ENCODE data around the gene OR6J1. TPM values are rescaled to one million over a fixed set of nuclear protein-coding genes. Genes with fewer than 3 reads are reported as not detected.
"Not testable (repeated sequence)": the region's sequence is repeated elsewhere in the genome, so short reads cannot be mapped to it uniquely, and the experiment has no call there.

OR6J1 gene
- total RNA-seq, 2 donors from 2014 or later = not detected

DNA sequence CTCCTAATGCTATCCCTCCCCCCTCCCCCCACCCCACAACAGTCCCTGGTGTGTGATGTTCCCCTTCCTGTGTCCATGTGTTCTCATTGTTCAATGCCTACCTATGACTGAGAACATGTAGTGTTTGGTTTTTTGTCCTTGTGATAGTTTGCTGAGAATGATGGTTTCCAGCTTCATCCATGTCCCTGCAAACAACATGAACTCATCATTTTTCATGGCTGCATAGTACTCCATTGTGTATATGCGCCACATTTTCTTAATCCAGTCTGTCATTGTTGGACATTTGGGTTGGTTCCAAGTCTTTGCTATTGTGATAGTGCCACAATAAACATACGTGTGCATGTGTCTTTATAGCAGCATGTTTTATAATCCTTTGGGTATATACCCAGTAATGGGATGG is 28.4 kb downstream of the OR6J1 start:
- ATAC-seq; intact Hi-C loops (cut with DNase I); DNase-seq: not testable (repeated sequence)

DNA sequence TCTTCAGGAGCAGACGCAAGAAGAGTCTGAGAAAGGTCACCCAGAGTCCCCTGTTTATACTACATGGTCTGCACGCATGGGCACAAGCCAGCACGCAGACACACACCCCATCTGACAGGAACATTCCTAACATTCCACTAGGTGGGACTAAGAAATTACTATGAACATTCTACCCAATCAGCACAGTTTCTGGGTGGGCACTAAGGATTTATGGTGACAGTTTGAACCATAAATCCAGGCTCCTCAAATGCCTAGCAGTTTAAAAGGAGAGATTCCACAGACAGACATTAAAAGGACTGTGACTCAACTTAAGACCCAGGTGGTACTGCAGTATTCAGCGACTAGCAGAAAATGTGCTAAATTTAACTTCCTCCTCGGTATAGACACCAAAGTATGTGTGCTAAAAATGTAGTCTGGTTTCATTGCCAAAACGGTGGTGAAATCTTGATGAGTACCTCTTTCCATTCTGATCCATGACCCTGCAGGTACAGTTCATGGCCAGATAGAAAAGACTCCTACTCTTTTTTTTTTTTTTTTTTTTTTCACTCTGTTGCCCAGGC is 29.8 kb downstream of the OR6J1 start:
- DNase-seq (peak; percentile 31), ATAC-seq (peak; percentile 54 to 78)
- intact Hi-C loops (cut with DNase I) = no loop called here

DNA sequence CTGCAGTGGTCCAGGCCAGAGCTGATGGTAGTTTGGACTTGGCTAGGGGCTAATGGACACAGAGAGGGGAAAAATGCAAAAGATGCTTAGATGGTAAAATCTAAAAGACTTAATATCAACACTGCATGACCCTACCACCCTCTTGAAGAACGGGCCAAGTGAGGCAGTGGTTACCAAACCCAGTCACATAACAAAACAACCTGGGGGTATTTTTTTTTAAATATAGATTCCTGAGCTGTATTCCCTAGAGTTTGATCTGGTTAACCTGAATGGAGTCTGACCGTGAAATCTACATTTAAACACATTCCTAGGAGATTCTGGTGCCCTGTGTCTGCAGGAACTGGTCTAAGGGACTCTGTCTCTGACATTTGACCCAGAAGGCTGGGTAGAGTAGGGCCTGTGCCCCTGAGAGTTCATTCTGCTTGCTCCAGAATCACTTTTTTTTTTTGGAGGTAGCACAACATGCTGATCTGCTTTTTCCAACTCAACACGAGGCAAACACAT is 30.4 kb downstream of the OR6J1 start:
- ATAC-seq = no peak
- intact Hi-C loops (cut with DNase I) = no loop called here
- DNase-seq = no peak

DNA sequence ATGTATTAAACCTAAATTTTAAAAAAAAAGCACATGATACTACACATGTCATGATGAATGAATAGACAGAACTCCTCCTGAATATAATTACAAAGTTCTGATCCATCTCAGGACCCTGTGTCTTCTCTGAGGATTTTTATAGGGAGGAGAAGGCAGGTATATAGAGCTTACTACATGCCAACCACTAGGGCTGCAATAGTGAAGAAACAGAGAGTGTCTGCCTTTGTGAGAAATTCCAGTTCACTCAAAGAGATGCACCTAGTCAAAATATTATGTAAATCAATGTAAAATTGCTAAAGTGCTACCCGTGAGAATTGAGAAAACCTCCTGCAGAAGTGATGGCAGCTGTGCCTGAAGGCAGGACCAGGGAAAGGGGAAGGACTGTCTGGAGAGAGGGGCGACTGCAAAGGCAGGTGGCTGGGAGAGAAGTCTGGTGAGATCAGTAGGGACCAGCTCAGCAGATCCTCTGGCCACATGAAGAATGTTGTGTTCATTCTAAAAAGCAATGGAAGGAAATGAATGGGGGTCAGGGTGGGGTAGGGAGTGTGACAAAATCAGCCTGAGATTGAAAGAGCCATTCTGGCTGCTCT is 31.0 kb downstream of the OR6J1 start:
- DNase-seq = no peak
- ATAC-seq = no peak
- intact Hi-C loops (cut with DNase I) = no loop called here

DNA sequence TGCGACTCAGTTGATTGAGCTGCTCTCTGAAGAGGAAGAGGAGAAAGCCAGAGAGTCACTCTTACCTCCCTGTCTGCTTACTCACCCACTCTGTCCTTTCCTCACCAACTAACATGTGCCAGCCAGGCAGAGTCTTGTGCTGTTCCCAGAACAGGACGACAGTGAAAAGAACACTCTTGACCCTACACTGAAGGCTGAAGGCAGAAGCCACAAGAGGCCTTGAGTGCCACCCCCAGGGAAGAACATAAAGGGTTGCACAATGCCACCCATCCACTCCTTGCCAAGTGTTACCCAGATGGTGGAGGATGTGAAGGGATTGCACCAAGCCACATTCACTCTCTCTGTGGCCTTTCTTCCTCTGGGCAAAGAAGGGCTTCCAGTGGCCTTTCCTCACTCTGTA is 33.2 kb downstream of the OR6J1 start:
- intact Hi-C loops (cut with DNase I) = no loop called here
- ATAC-seq (no peak), DNase-seq (no peak)

DNA sequence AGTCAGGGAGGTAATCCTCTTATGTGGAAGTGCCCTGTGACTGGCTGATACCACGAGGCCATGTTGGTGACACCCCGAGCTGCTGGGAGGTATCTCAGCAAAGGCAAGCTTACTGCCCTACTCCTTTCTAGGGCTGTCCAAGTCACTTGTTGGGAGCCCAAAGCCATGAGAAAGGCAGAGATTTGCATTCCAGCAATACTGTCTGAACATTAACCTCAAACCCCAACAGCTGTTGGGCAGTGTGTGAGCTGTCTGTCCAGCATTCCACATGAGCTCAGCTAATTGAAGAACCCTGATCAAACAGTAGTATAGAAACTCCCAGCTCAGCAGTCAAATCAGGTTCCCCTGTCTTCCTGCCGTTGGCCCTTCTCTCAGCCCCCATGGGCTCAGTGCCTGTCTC is 36.9 kb downstream of the OR6J1 start:
- intact Hi-C loops (cut with DNase I) = no loop called here
- no peak for DNase-seq
- ATAC-seq = no peak

DNA sequence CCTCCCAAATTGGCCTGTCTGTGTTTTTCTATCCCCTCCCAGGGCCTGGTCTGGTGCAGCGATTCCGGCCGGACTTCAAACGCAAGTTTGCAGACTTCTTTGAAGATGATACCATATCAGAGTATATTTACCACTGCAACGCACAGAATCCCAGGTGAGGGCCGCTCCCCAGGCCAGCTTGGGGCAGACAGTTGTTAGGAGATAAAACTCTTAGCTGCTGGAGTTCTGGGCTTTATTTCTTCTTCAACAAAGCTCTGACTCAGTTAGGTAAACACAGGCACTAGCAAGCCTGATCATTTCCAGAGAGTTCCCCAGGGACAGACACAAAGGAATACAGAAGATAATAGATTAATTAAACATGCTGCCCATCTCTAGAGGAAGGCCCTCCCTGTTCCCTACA is 37.8 kb downstream of the OR6J1 start:
- ATAC-seq (no peak), DNase-seq (no peak)
- intact Hi-C loops (cut with DNase I) = no loop called here

DNA sequence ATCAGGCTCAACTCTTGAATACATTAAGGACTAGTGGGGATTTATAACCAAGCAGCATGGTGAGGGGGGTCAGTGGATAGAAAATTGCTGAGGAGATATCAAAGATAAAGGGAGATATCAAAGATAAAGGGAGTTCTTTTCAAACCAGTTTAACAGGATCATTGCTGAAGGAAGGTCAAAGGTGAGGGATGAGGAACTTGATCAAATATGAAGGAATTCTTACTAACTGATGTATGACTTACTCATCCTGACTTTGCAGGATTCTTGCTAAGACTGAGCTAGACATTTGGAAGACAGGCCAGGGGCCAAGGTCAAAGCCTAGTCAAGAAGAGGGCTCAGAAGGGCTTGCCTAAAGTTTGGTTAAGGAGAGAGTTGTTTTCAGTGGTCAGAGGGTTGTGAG is 41.3 kb downstream of the OR6J1 start:
- intact Hi-C loops (cut with DNase I) = no loop called here
- no peak for ATAC-seq

DNA sequence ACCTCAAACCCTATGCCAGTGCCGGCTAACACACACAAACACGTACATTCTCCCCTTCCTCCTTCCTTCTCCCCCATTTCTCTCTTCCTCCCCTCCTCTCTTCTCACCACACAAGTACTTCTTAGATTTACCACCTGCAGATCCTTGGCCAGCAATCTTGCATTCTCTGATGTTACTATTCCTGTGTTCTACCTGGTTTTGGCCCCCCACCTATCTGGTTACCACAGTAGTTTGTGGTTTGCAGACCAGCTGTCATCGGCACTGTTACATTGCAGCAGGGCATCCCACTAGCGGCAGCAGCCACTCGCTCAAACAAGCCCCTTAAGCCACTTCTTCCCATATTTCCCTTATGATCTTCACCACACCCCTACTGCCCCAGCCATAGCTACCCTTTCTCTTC is 42.2 kb downstream of the OR6J1 start:
- intact Hi-C loops (cut with DNase I) = no loop called here
- DNase-seq (no peak), ATAC-seq (no peak)

More for the DNA sequence above, 41.3 kb downstream of the OR6J1 start:
- DNase-seq = no peak

DNA sequence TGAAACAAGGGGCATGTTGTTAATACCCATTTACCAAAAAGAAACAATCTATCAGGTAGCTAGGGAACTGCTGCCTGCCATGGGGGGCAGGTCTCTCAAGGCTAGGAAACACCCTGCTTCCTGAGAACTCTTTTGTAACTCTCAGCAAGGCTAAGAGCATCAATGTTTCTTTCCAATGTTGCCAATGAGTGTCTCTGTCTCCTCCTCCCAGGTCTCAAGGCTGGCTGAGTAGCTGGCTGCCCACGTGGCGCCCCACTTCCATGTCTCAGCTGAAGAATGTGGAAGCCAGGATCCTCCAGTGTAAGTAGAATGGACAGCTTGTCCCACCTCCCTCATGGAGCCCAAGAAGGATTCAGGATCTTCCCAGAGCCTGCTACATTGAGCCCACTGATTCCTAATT is 42.7 kb downstream of the OR6J1 start:
- DNase-seq = no peak
- intact Hi-C loops (cut with DNase I) = no loop called here
- ATAC-seq = no peak

DNA sequence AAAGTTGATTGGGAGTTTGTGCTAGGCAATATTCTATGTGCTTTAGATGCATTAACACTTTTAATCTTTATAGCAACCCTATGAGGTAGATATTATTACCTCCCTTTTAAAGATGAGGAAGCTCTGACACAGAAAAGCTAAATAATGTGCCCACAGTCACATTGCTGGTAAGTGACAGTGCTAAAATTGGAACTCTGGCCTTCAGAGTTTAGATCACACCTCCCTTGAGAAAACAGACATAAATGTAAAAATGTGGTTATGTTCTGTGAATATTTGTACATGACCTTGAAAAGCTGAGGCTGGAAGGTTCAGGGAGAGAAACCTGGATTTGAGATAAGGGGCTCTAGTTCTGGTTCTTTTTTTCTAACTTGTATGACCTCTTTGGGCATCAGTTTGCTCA is 44.1 kb downstream of the OR6J1 start:
- intact Hi-C loops (cut with DNase I) = no loop called here
- no peak for DNase-seq

DNA sequence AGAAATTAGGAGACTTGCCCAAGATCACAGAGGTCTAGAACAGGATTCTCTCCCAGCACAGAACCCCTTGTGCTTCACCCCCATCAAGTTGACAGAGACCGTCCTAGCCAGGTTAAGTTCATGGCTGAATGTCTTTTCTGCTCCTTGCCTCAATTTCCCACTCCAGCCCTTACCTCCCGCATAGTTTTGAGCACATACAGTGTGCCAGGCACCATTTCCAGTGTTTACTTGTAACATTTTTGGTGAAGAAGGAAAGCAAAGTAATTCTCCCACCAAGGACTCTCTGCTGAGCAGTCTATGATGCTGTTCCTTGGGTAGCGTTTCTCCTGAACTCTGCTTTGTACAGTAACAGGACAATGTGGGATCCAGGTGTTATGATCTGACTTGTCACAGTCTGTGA is 44.8 kb downstream of the OR6J1 start:
- ATAC-seq = no peak
- intact Hi-C loops (cut with DNase I) = no loop called here
- DNase-seq = no peak

More for the DNA sequence above, 44.1 kb downstream of the OR6J1 start:
- no peak for ATAC-seq

DNA sequence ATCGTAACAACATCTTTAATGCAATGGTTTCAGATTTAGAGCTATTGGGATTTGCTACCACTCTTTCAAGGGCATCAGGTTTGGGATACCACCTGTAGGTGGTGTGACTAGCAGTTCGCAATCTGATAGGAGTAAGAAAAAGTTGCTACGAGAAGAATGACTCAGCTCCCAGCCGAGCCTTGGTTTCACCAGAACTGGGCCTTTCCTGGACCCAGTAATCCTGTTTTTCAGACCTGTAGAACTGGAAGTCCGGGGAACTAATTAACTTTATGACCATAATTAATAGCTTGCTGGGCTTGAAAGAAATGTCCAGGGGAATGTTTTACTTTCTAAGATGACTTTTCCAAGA is 45.3 kb downstream of the OR6J1 start:
- intact Hi-C loops (cut with DNase I) = no loop called here
- peak; percentile 58 to 88 for ATAC-seq
- DNase-seq = peak; percentile 36

DNA sequence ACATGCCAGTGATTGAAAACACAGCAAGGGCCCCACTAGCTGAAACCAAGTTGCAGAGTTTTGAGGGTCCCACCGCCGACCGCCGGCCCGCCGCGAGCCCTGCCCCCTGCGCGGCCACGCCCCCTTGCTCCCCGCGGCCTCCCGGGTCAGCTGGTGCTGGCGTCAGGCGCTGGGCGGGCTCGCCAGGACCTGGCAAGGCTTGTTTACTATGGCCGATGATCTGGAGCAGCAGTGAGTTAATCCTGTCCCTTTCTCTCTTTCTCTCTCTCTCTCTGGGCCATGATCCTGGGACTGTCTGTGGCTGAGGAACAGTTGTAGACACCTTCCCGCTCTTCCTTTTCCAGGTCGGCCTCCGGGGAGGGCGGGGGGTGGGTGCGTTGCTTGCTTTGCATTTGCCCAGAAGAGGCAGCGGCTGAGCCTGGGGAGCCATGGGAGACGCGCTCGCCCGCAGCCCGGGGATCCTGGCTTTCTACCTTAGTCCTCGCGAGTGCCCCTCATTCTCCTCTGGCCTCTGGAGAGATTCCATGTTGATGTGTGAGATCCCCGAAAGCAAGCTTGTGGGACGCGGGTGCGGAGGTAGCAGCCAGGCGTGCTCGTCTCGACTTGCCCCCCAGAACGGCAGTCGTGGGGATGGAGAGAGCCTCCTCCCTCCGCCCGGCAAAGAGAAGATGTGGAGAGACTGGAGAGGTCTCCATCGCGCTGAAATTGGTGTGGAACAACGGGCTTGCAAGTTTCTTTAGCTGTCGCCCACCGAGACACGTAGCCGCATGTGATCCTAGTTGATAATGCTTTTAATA is 45.9 kb downstream of the OR6J1 start, which contains the start of gene ABHD4:
Gene ABHD4 (plus strand): TSS at position 202 of the 797 bp plus-strand sequence. CDS start 7 bp downstream, at position 209.
- intact Hi-C loops (cut with DNase I) = no loop called here
- peak; percentile 87 for DNase-seq
- peak; percentile 98 to 99 for ATAC-seq

DNA sequence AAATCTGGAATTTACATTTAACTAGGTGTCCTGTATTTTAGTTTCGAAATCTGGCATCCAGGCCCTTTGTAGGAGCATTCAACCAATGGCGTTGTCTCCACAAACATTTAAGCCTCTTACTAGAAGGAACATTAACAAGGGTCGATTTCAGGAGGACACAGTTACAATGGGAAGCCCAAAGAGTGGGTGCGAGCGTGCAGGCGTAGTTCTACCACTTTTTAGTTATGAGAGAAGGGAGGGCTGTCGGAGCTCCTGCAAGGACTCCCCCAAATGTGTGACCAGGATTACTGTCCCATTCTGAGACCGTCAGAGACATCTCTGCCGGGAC is 46.4 kb downstream of the OR6J1 start:
- intact Hi-C loops (cut with DNase I) = no loop called here
- DNase-seq (no peak), ATAC-seq (peak; percentile 7 to 31)

DNA sequence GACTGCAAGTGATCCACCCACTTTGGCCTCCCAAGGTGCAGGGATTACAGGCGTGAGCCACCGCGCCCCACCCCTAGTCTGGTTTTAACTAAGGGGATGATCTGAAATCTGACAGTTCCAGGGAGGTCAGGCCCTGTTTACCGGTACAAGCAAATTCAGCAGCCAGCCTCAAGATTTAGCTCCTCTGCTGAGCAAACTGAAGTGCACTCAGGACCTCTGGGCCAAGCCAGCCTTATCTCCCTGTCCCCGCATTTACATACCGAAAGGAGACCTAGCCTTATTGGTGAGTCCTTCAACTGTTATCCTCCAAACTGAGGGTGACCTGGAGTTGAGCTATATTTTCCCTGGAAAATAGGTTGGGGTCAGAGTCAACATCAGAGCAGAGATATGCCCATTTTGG is 46.9 kb downstream of the OR6J1 start:
- no peak for ATAC-seq
- intact Hi-C loops (cut with DNase I) = no loop called here
- no peak for DNase-seq

DNA sequence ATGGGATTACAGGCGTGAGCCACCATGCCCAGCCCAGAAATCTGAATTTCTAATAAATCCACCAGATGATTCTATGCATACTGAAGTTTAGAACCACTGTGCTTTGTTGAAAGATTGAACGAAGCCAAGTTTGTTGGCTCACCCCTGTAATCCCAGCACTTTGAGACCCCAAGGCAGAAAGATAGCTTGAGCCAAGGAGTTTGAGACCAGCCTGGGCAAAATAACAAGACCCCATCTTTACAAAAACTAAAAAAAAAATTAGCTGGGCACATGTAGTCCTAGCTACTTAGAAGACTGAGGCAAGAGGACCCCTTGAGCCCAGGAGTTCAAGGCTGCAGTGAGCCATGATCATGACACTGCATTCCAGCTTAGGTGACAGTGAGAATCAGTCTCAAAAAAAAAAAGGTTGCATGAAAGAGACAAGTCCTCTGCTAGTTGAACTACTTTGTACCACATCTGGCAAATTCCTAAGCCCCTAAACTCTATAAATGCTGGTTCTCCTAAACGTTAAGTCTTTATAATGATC is 47.7 kb downstream of the OR6J1 start:
- ATAC-seq (no peak), DNase-seq (no peak)
- intact Hi-C loops (cut with DNase I) = no loop called here

DNA sequence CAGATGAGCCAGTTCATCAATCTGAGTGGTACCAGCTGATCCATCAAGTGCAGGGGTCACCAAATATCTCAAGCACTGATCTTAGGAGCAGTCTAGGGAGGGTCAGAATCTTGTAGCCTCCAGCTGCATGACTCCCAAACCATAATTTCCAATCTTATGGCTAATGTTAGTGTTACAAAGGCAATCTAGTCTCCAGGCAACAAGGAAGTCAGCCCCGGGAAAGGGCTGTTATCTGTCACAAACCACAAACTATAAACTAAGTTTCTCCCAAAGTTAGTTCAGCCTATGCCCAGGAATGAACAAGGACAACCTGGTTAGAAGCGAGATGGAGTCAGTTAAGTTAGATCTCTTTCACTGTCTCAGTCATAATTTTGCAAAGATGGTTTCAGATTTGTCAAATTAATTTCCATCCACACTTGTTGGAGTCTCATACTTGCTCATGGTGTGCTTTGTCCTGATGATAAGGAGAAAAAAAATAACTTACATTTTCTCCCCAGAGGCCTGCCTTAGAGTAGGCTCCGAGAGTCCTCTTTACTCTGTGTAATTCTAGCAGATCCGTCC is 49.9 kb downstream of the OR6J1 start:
- intact Hi-C loops (cut with DNase I) = no loop called here
- DNase-seq = no peak

DNA sequence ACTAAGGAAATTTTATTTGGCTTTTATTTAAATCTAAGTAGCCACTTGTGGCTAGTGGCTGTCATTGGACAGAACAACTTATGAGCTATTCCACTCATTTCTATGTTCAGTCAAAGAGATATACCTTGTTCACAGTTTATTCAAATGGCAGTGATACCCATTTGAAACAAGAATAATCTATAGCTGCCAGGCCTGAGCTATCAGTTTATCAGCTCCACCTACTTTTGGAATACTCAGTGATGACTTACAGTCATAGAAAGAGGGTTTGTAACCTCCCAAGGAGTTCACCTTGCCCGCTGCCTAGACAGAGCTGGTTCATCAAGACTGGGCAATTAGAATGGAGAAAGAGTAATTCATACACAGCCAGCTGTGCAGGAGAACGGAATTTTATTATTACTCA is 50.6 kb downstream of the OR6J1 start:
- intact Hi-C loops (cut with DNase I) = no loop called here
- DNase-seq (no peak), ATAC-seq (no peak)

More for the DNA sequence above, 49.9 kb downstream of the OR6J1 start:
- ATAC-seq = no peak

DNA sequence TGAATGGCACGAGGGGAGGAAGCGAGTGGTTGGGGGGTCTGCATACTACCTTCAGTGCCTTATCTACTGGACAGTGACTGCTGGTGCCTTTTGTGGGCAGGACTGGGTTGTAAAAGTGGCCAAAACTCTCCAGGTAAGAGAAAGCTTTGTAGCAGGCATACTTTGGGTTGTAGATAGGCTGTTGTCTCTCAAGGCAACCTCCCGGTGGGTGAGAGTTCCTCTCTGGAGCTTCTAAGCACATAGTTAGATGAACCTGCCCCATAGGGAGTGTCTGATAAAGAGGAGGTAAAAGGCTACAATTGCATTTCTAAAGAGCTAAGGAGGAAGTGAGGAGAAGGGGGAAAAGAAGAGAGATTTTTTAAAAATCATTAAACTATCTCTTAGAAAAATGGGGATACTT is 51.0 kb downstream of the OR6J1 start:
- no peak for ATAC-seq
- DNase-seq = no peak
- intact Hi-C loops (cut with DNase I) = no loop called here
